ENCODE results near the gene AFMID.

Gene AFMID

GRCh38 chr17:78223765-78224164 is 36.6 kb downstream of the AFMID start:
- TF ChIP-seq ZFX (IDR thresholded peaks at IDR 0.05; ENCODE audit: borderline replicate concordance), result no peak
- TF ChIP-seq, protein P1, sequence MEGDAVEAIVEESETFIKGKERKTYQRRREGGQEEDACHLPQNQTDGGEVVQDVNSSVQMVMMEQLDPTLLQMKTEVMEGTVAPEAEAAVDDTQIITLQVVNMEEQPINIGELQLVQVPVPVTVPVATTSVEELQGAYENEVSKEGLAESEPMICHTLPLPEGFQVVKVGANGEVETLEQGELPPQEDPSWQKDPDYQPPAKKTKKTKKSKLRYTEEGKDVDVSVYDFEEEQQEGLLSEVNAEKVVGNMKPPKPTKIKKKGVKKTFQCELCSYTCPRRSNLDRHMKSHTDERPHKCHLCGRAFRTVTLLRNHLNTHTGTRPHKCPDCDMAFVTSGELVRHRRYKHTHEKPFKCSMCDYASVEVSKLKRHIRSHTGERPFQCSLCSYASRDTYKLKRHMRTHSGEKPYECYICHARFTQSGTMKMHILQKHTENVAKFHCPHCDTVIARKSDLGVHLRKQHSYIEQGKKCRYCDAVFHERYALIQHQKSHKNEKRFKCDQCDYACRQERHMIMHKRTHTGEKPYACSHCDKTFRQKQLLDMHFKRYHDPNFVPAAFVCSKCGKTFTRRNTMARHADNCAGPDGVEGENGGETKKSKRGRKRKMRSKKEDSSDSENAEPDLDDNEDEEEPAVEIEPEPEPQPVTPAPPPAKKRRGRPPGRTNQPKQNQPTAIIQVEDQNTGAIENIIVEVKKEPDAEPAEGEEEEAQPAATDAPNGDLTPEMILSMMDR (IDR thresholded peaks at IDR 0.05), result no peak
- H3K27ac ChIP-seq, result no peak overlapping the region

- TF ChIP-seq ZFX (IDR thresholded peaks at IDR 0.05; ENCODE audit: borderline replicate concordance), result no peak
- TF ChIP-seq, protein P1 (IDR thresholded peaks at IDR 0.05), result no peak
- no peak overlapping the region for H3K27ac ChIP-seq
These were observed 37.3 kb downstream of the AFMID start for GRCh38 chr17:78224231-78225087.

DNA sequence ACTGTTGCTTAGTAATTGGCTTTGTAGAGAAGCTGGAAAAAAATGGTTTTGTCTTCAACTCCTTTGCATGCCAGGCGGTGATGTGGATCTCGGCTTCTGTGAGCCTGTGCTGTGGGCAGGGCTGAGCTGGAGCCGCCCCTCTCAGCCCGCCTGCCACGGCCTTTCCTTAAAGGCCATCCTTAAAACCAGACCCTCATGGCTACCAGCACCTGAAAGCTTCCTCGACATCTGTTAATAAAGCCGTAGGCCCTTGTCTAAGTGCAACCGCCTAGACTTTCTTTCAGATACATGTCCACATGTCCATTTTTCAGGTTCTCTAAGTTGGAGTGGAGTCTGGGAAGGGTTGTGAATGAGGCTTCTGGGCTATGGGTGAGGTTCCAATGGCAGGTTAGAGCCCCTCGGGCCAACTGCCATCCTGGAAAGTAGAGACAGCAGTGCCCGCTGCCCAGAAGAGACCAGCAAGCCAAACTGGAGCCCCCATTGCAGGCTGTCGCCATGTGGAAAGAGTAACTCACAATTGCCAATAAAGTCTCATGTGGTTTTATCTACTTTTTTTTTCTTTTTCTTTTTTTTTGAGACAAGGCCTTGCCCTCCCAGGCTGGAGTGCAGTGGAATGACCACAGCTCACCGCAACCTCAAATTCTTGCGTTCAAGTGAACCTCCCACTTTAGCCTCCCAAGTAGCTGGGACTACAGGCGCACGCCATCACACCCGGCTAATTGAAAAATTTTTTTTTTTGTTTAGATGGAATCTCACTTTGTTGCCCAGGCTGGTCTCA is 38.1 kb downstream of the AFMID start:
- TF ChIP-seq, protein P1 (IDR thresholded peaks at IDR 0.05), result no peak
- TF ChIP-seq ZFX (IDR thresholded peaks at IDR 0.05; ENCODE audit: borderline replicate concordance), result no peak
- 0 out of 2 replicates have a peak overlapping the region, but pooled peaks have one; percentile 10 for H3K27ac ChIP-seq

- H3K27ac ChIP-seq, result 0 out of 2 replicates have a peak overlapping the region, but pooled peaks have one; percentile 10
These were observed 39.0 kb downstream of the AFMID start for GRCh38 chr17:78226055-78226758.

GRCh38 chr17:78226759-78227454 is 39.7 kb downstream of the AFMID start:
- TF ChIP-seq ZFX (IDR thresholded peaks at IDR 0.05; ENCODE audit: borderline replicate concordance), result no peak
- TF ChIP-seq, protein P1 (IDR thresholded peaks at IDR 0.05), result no peak
- no peak overlapping the region for H3K27ac ChIP-seq

More at GRCh38 chr17:78226055-78226758, 39.0 kb downstream of the AFMID start:
- TF ChIP-seq, protein P1 (IDR thresholded peaks at IDR 0.05), result no peak
- no peak for TF ChIP-seq ZFX (IDR thresholded peaks at IDR 0.05; ENCODE audit: borderline replicate concordance)

GRCh38 chr17:78227455-78227916 is 40.3 kb downstream of the AFMID start:
- TF ChIP-seq ZFX (IDR thresholded peaks at IDR 0.05; ENCODE audit: borderline replicate concordance), result no peak
- TF ChIP-seq, protein P1 (IDR thresholded peaks at IDR 0.05), result no peak
- no peak overlapping the region for H3K27ac ChIP-seq

Data from 22Rv1 (cell line).